Measurements from ENCODE around the gene CEP295NL.
"Not testable (repeated sequence)": the region's sequence is repeated elsewhere in the genome, so short reads cannot be mapped to it uniquely, and the experiment has no call there.

- TF ChIP-seq FOSL1 (IDR thresholded peaks at IDR 0.05; ENCODE audit: low read depth); POLR2AphosphoS5 (IDR thresholded peaks at IDR 0.05; ENCODE audit: low read depth, low read length); EZH2 (IDR thresholded peaks at IDR 0.05); CTCF (IDR thresholded peaks at IDR 0.05 in 2 of 3, conservative IDR thresholded peaks at IDR 0.05 in 1 of 3; ENCODE audit: borderline replicate concordance in 1 of 3, insufficient read depth in 1 of 3, low read depth in 2 of 3, low read length in 2 of 3); POLR2A (IDR thresholded peaks at IDR 0.05; ENCODE audit: borderline replicate concordance, extremely low read depth, insufficient read depth, insufficient read length); ZBTB33 (IDR thresholded peaks at IDR 0.05; ENCODE audit: extremely low read depth, insufficient replicate concordance, low read length): not testable (repeated sequence)
Observed at GRCh38 chr17:78890096-78890495, 12.9 kb downstream of the CEP295NL start.

Measured in HCT116 (cell line).